Spleen (tissue), 7 donors: ENCODE data around the gene RAB13.

ENCODE experiments used
- CTCF ChIP-seq, 11 experiments: fragments of 200-600 bp in 7 of 11; fragments of 450-650 bp in 4 of 11; sonication (generic) in 4 of 11; IDR thresholded peaks in 8 of 11; conservative IDR thresholded peaks in 3 of 11; 1 replicate in 7 of 11; 2 replicates in 4 of 11; pipeline versions ENCODE4 v1.4.0 to v1.8.0; 2016 to 2021; ENCODE audit warnings: antibody characterized with exemption in 11 of 11, inconsistent platforms in 4 of 11, mild to moderate bottlenecking in 1 of 11
- POLR2A ChIP-seq, 3 donors: fragments of 450-650 bp; IDR thresholded peaks; one replicate each; pipeline ENCODE4 v1.5.1; 2017; ENCODE audit warnings: antibody characterized with exemption in 3 of 3, mild to moderate bottlenecking in 1 of 3
- donor health status: DM: no; HTN: no; CAD: no; lungs with moderate emphysema.
- donor health status: DM: no; HTN: no; CAD: no.
- donor health status: DM: no; HTN: no; CAD: no.

GRCh38 chr1:154006136-154006535 lies 20.0 kb upstream of the RAB13 start:
- TF ChIP-seq POLR2A (IDR thresholded peaks at IDR 0.05) = no peak
- no peak for TF ChIP-seq CTCF (IDR thresholded peaks at IDR 0.05 in 8 of 11, conservative IDR thresholded peaks at IDR 0.05 in 3 of 11)
